Ascending aorta (tissue), 2 donors: ENCODE data around the gene FITM1. TPM values are rescaled to one million over a fixed set of nuclear protein-coding genes. Genes with fewer than 3 reads are reported as not detected.

Experiments
- DNase-seq, 2 donors: peaks; one replicate each; pipeline ENCODE4 v3.0.0-alpha.2; 2019; ENCODE audit warnings: low spot score in 2 of 2
- H3K27ac ChIP-seq, 2 donors: fragments of 200-600 bp; sonication (generic); one replicate each; pipeline ENCODE4 v1.5.1; 2016 to 2017; ENCODE audit warnings: mild to moderate bottlenecking in 1 of 2
- H3K27me3 ChIP-seq: fragments of 200-600 bp; sonication (generic); one replicate; pipeline ENCODE4 v1.5.1; 2017
- H3K36me3 ChIP-seq, 2 donors: fragments of 200-600 bp; sonication (generic); one replicate each; pipeline ENCODE4 v1.5.1; 2016
- H3K4me1 ChIP-seq, 2 donors: fragments of 200-600 bp; sonication (generic); one replicate each; pipeline ENCODE4 v1.5.1; 2016 to 2017; ENCODE audit warnings: mild to moderate bottlenecking in 1 of 2
- H3K4me3 ChIP-seq, 2 donors: fragments of 200-600 bp; sonication (generic); one replicate each; pipeline ENCODE4 v1.5.1; 2016 to 2017; ENCODE audit warnings: mild to moderate bottlenecking in 1 of 2
- H3K9me3 ChIP-seq, 2 donors: fragments of 200-600 bp; sonication (generic); one replicate each; pipeline ENCODE4 v1.5.1; 2016
- intact Hi-C: fragments of 100-400 bp; cut with DNase I; formaldehyde crosslinking; loops from one replicate; pipeline ENCODE4 v1.15.1; 2023
- total RNA-seq: library from RNA; depleted of rRNA; stranded (reverse); fragments of >200 nt; gene quantifications from one replicate; pipeline ENCODE4 v1.1.0, GENCODE V29; 2016
- TF ChIP-seq, protein P1 (sequence below), 3 experiments: fragments of 200-600 bp in 2 of 3; fragments of 450-650 bp in 1 of 3; sonication (generic) in 2 of 3; IDR thresholded peaks; one replicate each; pipeline ENCODE4 v1.5.1; 2016 to 2019; ENCODE audit warnings: antibody characterized with exemption in 3 of 3, mild to moderate bottlenecking in 1 of 3, moderate library complexity in 1 of 3

Gene FITM1
- total RNA-seq, 1 donor from 2014 or later: not detected

- no peak for DNase-seq
- Histone ChIP-seq H3K36me3 (peaks cover 4 to 13% of the 10 kb centered on the region in 2 donors), H3K27me3 (no peaks in the 10 kb centered on the region), H3K4me3 (no peak overlapping the region), H3K4me1 (peaks cover 0 to 4% of the 10 kb centered on the region in 2 donors), H3K27ac (no peak overlapping the region), H3K9me3 (no peaks in the 10 kb centered on the region)
- intact Hi-C loops: no loop called here
- TF ChIP-seq, protein P1, sequence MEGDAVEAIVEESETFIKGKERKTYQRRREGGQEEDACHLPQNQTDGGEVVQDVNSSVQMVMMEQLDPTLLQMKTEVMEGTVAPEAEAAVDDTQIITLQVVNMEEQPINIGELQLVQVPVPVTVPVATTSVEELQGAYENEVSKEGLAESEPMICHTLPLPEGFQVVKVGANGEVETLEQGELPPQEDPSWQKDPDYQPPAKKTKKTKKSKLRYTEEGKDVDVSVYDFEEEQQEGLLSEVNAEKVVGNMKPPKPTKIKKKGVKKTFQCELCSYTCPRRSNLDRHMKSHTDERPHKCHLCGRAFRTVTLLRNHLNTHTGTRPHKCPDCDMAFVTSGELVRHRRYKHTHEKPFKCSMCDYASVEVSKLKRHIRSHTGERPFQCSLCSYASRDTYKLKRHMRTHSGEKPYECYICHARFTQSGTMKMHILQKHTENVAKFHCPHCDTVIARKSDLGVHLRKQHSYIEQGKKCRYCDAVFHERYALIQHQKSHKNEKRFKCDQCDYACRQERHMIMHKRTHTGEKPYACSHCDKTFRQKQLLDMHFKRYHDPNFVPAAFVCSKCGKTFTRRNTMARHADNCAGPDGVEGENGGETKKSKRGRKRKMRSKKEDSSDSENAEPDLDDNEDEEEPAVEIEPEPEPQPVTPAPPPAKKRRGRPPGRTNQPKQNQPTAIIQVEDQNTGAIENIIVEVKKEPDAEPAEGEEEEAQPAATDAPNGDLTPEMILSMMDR (IDR thresholded peaks at IDR 0.05): no peak
Measured at GRCh38 chr14:24106672-24107271, 23.7 kb upstream of the FITM1 start.

- no peaks in the 10 kb centered on the region for H3K9me3 ChIP-seq
- intact Hi-C loops: loop anchor here (1.0 kb wide), 2 partner anchors 14 to 50 kb away; partner anchors contain the start of gene PCK2
- no peak overlapping the region for H3K4me3 ChIP-seq
- TF ChIP-seq, protein P1 (IDR thresholded peaks at IDR 0.05): no peak
- peaks cover 0 to 6% of the 10 kb centered on the region in 2 donors for H3K4me1 ChIP-seq
- H3K27ac ChIP-seq: no peak overlapping the region
- no peak for DNase-seq
- H3K36me3 ChIP-seq: peaks cover 4% of the 10 kb centered on the region in 2 donors
- H3K27me3 ChIP-seq: no peaks in the 10 kb centered on the region
Measured at GRCh38 chr14:24108336-24108874, 22.1 kb upstream of the FITM1 start.

DNA sequence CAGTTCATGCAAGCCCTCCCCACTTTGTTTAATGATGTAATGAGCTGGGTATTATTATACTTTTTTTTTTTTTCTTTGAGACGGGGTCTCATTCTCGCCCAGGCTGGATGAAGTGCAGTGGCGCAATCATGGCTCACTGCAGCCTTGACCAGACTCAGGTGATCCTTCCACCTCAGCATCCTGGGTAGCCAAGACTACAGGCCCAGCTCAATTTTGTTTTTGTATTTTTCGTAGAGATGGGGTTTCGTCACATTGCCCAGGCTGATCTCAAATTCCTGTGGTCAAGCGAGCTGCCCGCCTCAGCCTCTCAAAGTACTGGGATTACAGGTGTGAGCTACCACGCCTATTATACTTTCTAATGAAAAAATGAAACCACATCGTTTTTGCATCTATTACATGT is 20.4 kb upstream of the FITM1 start:
- Histone ChIP-seq H3K36me3 (no peaks in the 10 kb centered on the region), H3K9me3 (no peaks in the 10 kb centered on the region), H3K27ac (no peak overlapping the region), H3K4me3 (no peak overlapping the region), H3K27me3 (no peaks in the 10 kb centered on the region), H3K4me1 (peaks cover 0 to 6% of the 10 kb centered on the region in 2 donors)
- no peak for DNase-seq
- intact Hi-C loops: loop anchor here (10.0 kb wide), 2 partner anchors 255 to 635 kb away; partner anchors contain the start of gene NFATC4
- TF ChIP-seq, protein P1 (IDR thresholded peaks at IDR 0.05): no peak

DNA sequence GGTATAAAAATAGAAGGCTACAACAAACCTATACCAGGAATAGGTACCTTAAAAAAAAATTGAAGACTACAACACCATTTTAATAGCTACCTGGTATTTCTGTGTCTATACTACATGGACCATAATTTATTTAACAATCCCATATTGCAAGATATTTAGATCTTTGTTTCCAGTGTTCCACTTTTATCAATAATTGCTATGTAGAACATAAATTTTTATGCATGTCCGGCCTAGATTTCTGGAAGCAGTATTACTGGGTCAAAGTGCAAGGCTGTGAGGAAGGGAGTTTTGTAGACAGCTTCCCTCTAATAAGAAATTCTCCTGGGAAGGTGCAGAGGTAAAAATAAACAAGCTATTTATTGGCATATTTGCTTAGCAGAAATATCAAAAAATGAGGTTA is 19.9 kb upstream of the FITM1 start:
- Histone ChIP-seq H3K27ac (no peak overlapping the region), H3K4me1 (peaks cover 2 to 8% of the 10 kb centered on the region in 2 donors), H3K36me3 (no peaks in the 10 kb centered on the region), H3K4me3 (no peak overlapping the region), H3K27me3 (no peaks in the 10 kb centered on the region), H3K9me3 (no peaks in the 10 kb centered on the region)
- TF ChIP-seq, protein P1 (IDR thresholded peaks at IDR 0.05): no peak
- intact Hi-C loops: loop anchor here (10.0 kb wide), 2 partner anchors 254 to 636 kb away; partner anchors contain the start of gene NFATC4
- DNase-seq: no peak

- Histone ChIP-seq H3K4me3 (peak overlapping the region; percentile 78 to 79), H3K4me1 (peaks cover 9 to 20% of the 10 kb centered on the region in 2 donors), H3K9me3 (no peaks in the 10 kb centered on the region), H3K27ac (peak overlapping the region; percentile 98 to 100), H3K36me3 (peaks cover 13 to 15% of the 10 kb centered on the region in 2 donors), H3K27me3 (no peaks in the 10 kb centered on the region)
- TF ChIP-seq, protein P1 (IDR thresholded peaks at IDR 0.05): no peak
- DNase-seq: no peak
- intact Hi-C loops: loop anchor here (10.0 kb wide), 2 partner anchors 251 to 639 kb away; partner anchors contain the start of gene NFATC4
Measured at GRCh38 chr14:24113379-24113800, 17.1 kb upstream of the FITM1 start.
